Spleen (tissue), 11 donors: ENCODE data around the gene NPAS4. TPM values are rescaled to one million over a fixed set of nuclear protein-coding genes. Genes with fewer than 3 reads are reported as not detected.
A peak's percentile ranks its signal among the peaks of the same experiment; 100 is the strongest.
"Not testable (repeated sequence)": the region's sequence is repeated elsewhere in the genome, so short reads cannot be mapped to it uniquely, and the experiment has no call there.

ENCODE experiments used
- DNase-seq: peaks from one replicate; pipeline ENCODE4 v3.0.0-alpha.2; 2020
- H3K27ac ChIP-seq, 8 donors: fragments of 200-600 bp; sonication (generic) in 7 of 8; 1 replicate in 4 of 8; 2 replicates in 4 of 8; pipeline versions ENCODE4 v1.5.0 to v1.8.0; 2016 to 2021; ENCODE audit warnings: inconsistent platforms in 4 of 8, mild to moderate bottlenecking in 4 of 8, moderate library complexity in 1 of 8
- H3K27me3 ChIP-seq, 7 donors: fragments of 200-600 bp; sonication (generic) in 6 of 7; replicated peaks in 1 of 7; 1 replicate in 4 of 7; 2 replicates in 3 of 7; pipeline versions ENCODE4 v1.5.0 to v1.8.0; 2016 to 2021; ENCODE audit warnings: inconsistent platforms in 3 of 7, mild to moderate bottlenecking in 1 of 7
- H3K36me3 ChIP-seq, 6 donors: fragments of 200-600 bp; sonication (generic) in 5 of 6; 1 replicate in 4 of 6; 2 replicates in 2 of 6; pipeline versions ENCODE4 v1.5.0 to v1.8.0; 2016 to 2021; ENCODE audit warnings: inconsistent platforms in 2 of 6
- H3K4me1 ChIP-seq, 6 donors: fragments of 200-600 bp; sonication (generic) in 5 of 6; 1 replicate in 3 of 6; 2 replicates in 3 of 6; pipeline versions ENCODE4 v1.5.0 to v1.8.0; 2016 to 2021; ENCODE audit warnings: inconsistent platforms in 3 of 6
- H3K4me3 ChIP-seq, 8 donors: fragments of 200-600 bp; sonication (generic) in 7 of 8; 1 replicate in 4 of 8; 2 replicates in 4 of 8; pipeline versions ENCODE4 v1.5.0 to v1.8.0; 2016 to 2021; ENCODE audit warnings: inconsistent platforms in 4 of 8, mild to moderate bottlenecking in 4 of 8, moderate library complexity in 2 of 8
- H3K9me3 ChIP-seq, 8 donors: fragments of 200-600 bp; sonication (generic) in 7 of 8; 1 replicate in 4 of 8; 2 replicates in 4 of 8; pipeline versions ENCODE4 v1.5.0 to v1.8.0; 2016 to 2021; ENCODE audit warnings: inconsistent platforms in 4 of 8
- POLR2A ChIP-seq, 3 donors: fragments of 450-650 bp; IDR thresholded peaks; one replicate each; pipeline ENCODE4 v1.5.1; 2017; ENCODE audit warnings: antibody characterized with exemption in 3 of 3, mild to moderate bottlenecking in 1 of 3
- POLR2AphosphoS5 ChIP-seq, 3 donors: sonication (generic); formaldehyde crosslinking; IDR thresholded peaks; one replicate each; pipeline ENCODE4 v1.5.1; 2017; ENCODE audit warnings: antibody characterized with exemption in 3 of 3
- WGBS, 5 donors: extraction: QIAGEN DNeasy Blood & Tissue Kit in 3 of 5; methylation state at CpG; one replicate each; pipeline versions ENCODE4 v1.1.5 to v1.1.7; 2013 to 2018; 5-methylcytosine and 5-hydroxymethylcytosine counted together
- intact Hi-C: fragments of 100-400 bp; cut with DNase I; formaldehyde crosslinking; loops from one replicate; pipeline ENCODE4 v1.15.0; 2023; ENCODE audit warnings: low total_unique reads
- polyA plus RNA-seq, 3 donors: library from polyadenylated mRNA; stranded (reverse); fragments of 200-250 nt; gene quantifications; one replicate each; pipeline ENCODE4 v1.2.1, GENCODE V29; 2013
- total RNA-seq, 7 donors: library from RNA; depleted of rRNA in 3 of 7; stranded (reverse); fragments of >200 nt in 3 of 7; fragmentation: NEBNext Ultra II Directional in 4 of 7; extraction: Animal tissue kit (Norgen Biotek cat#: 25700) in 4 of 7; gene quantifications; one replicate each; pipeline versions ENCODE4 v1.1.0 to v1.2.1, GENCODE V29; 2016 to 2021
- TF ChIP-seq, protein P1 (sequence below), 11 experiments: fragments of 200-600 bp in 7 of 11; fragments of 450-650 bp in 4 of 11; sonication (generic) in 4 of 11; IDR thresholded peaks in 8 of 11; conservative IDR thresholded peaks in 3 of 11; 1 replicate in 7 of 11; 2 replicates in 4 of 11; pipeline versions ENCODE4 v1.4.0 to v1.8.0; 2016 to 2021; ENCODE audit warnings: antibody characterized with exemption in 11 of 11, inconsistent platforms in 4 of 11, mild to moderate bottlenecking in 1 of 11
- donor health status: healthy with polysubstance abuse.
- donor health status: DM: no; HTN: no; CAD: no; lungs with moderate emphysema.
- donor health status: DM: no; HTN: no; CAD: no.
- donor health status: Bipolar disorder and iron deficiency.
- donor health status: healthy.
- donor health status: DM: no; HTN: no; CAD: no.
- donor health status: DM: yes; HTN: yes; CAD: no.

Gene NPAS4
- total and polyA plus RNA-seq, 10 donors, result 0.11 to 0.72 (median 0.24) TPM; not detected in 6

DNA sequence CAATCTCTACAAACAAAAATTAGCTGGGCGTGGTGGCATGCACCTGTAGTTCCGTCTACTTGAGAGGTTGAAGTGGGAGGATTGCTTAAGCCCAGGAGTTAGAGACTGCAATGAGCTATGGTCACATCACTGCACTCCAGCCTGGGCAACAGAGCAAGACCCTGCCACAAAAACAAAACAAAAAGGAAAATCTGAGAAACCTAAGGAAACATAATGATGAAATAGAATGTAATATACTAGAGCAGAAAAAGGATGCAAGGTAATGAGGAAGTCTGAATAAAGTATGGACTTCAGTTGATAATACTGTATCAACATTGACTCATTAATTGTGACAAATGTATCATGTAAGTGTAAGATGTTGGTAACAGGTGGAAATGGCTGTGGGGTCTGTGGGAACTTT lies 8.1 kb downstream of the NPAS4 start:
- H3K27ac ChIP-seq, result no peak overlapping the region
- no peaks in the 10 kb centered on the region for H3K9me3 ChIP-seq
- peaks cover 0 to 11% (median 0%) of the 10 kb centered on the region in 6 donors for H3K4me1 ChIP-seq
- 85 to 96% (median 90%) methylated on average over 2 of the region's 2 CpGs for WGBS, 5 donors
- TF ChIP-seq POLR2A (IDR thresholded peaks at IDR 0.05), result no peak
- no peak for TF ChIP-seq POLR2AphosphoS5 (IDR thresholded peaks at IDR 0.05)
- TF ChIP-seq, protein P1, sequence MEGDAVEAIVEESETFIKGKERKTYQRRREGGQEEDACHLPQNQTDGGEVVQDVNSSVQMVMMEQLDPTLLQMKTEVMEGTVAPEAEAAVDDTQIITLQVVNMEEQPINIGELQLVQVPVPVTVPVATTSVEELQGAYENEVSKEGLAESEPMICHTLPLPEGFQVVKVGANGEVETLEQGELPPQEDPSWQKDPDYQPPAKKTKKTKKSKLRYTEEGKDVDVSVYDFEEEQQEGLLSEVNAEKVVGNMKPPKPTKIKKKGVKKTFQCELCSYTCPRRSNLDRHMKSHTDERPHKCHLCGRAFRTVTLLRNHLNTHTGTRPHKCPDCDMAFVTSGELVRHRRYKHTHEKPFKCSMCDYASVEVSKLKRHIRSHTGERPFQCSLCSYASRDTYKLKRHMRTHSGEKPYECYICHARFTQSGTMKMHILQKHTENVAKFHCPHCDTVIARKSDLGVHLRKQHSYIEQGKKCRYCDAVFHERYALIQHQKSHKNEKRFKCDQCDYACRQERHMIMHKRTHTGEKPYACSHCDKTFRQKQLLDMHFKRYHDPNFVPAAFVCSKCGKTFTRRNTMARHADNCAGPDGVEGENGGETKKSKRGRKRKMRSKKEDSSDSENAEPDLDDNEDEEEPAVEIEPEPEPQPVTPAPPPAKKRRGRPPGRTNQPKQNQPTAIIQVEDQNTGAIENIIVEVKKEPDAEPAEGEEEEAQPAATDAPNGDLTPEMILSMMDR (IDR thresholded peaks at IDR 0.05 in 8 of 11, conservative IDR thresholded peaks at IDR 0.05 in 3 of 11), result no peak
- no peak for DNase-seq
- no peak overlapping the region for H3K4me3 ChIP-seq
- H3K36me3 ChIP-seq, result peaks cover 0 to 25% (median 7%) of the 10 kb centered on the region in 6 donors
- H3K27me3 ChIP-seq, result peaks cover 0 to 14% (median 0%) of the 10 kb centered on the region in 7 donors
- intact Hi-C loops, result no loop called here

DNA sequence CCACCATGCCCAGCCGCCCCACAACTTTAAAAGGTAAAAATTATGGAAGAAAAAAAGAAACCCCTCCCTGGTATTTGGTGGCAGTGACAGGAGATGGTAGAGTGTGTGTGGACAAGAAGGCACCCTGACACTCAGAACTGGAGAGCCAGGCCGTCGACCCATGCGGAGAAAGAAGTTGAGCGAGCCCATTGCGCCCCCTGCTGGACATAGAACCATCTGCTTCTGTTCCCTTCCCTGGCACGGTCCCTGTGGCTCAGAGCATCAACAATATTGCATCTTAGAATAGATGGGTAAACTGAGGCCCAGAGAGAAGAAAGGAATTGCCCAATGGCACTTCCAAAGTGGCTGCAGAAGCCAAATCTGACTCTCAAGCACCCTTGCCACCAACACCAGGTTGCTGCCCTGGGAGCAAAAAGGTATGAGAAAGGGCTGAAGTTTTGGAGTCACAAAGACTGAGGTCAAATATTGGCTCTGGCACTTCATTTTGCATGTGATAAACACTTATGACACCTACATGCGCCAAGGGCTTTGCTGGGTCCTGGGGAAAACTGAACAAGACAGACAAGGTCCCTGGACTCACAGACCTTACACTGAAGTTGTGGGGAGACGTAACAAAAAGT lies 9.3 kb downstream of the NPAS4 start:
- intact Hi-C loops, result no loop called here
- Histone ChIP-seq H3K36me3 (peaks cover 0 to 37% (median 17%) of the 10 kb centered on the region in 6 donors), H3K27ac (no peak overlapping the region), H3K27me3 (peaks cover 0 to 9% (median 0%) of the 10 kb centered on the region in 7 donors), H3K9me3 (no peaks in the 10 kb centered on the region), H3K4me1 (peaks cover 0 to 11% (median 0%) of the 10 kb centered on the region in 6 donors), H3K4me3 (no peak overlapping the region)
- WGBS, 5 donors, result 33 to 44% (median 36%) methylated on average over 9 of the region's 9 CpGs
- TF ChIP-seq POLR2A (IDR thresholded peaks at IDR 0.05), result no peak
- TF ChIP-seq, protein P1 (IDR thresholded peaks at IDR 0.05 in 8 of 11, conservative IDR thresholded peaks at IDR 0.05 in 3 of 11), result peak; percentile 44 to 87 (median 76)
- peak; percentile 87 for DNase-seq

DNA sequence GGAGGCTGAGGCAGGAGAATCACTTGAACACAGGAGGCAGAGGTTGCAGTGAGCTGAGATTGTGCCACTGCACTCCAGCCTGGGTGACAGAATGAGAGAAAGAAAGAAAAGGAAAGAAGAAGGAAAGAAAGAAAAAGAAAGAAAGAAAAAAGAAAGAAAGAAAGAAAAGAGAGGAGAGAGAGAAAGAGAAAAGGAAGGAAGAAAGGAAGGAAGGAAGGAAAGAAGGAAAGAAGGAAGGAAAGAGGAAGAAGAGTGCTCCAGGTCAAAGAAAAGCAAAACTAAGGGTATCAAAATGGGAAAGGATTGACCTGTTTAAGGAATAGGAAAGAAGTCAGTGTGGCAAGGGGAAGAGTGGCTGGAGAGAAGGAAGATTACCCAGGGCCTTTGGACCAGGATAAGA lies 10.5 kb downstream of the NPAS4 start:
- H3K27me3 ChIP-seq, H3K4me3 ChIP-seq, H3K9me3 ChIP-seq, H3K27ac ChIP-seq, DNase-seq, intact Hi-C loops: not testable (repeated sequence)
- Histone ChIP-seq H3K36me3 (peaks cover 0 to 49% (median 28%) of the 10 kb centered on the region in 6 donors), H3K4me1 (peaks cover 0 to 11% (median 0%) of the 10 kb centered on the region in 6 donors)

DNA sequence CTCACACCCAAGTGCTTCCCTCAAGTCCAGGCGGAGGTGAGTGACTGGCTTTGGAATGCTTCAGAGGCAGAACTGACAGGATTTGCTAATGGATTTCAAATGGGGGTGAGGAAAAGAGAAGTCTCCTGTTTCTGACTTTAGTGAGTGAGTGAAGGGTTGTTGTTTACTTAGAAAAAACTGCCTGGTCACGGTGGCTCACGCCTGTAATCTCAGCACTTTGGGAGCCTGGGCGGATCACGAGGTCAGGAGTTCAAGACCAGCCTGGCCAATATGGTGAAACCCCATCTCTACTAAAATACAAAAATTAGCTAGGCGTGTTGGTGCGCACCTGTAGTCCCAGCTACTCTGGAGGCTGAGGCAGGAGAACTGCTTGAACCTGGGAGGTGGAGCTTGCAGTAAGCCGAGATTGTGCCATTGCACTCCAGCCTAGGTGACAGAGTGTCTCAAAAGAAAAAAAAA lies 11.1 kb downstream of the NPAS4 start:
- intact Hi-C loops, H3K27me3 ChIP-seq, DNase-seq, H3K4me3 ChIP-seq, H3K9me3 ChIP-seq: not testable (repeated sequence)
- 87 to 95% (median 88%) methylated on average over 8 of the region's 8 CpGs for WGBS, 5 donors
- Histone ChIP-seq H3K36me3 (peaks cover 0 to 55% (median 33%) of the 10 kb centered on the region in 6 donors), H3K4me1 (peaks cover 0 to 11% (median 0%) of the 10 kb centered on the region in 6 donors), H3K27ac (peak overlapping the region in 1 of 8 donors; percentile 46)

DNA sequence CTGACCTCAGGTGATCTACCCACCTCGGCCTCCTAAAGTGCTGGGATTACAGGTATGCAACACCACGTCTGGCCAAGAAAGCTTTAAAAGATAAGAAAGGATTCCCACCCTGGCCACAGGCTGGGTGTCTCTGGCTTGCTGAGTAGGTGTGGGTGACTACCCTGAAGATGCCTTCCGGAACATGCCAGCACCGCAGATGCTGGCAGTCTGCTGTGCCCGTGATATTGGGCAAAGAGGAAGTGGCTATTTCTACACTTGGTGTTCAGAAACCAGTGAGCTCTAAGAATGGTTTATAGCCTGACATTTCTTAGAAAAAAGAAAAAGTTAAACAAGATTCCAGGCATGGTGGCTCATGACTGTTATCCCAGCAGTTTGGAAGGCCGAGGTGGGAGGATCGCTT lies 11.8 kb downstream of the NPAS4 start:
- H3K4me1 ChIP-seq, result peaks cover 0 to 17% (median 2%) of the 10 kb centered on the region in 6 donors
- H3K27ac ChIP-seq, result peak overlapping the region in 3 of 8 donors; percentile 21 to 47 (median 46)
- H3K27me3 ChIP-seq, result no peaks in the 10 kb centered on the region
- TF ChIP-seq, protein P1 (IDR thresholded peaks at IDR 0.05 in 8 of 11, conservative IDR thresholded peaks at IDR 0.05 in 3 of 11), result no peak
- TF ChIP-seq POLR2A (IDR thresholded peaks at IDR 0.05), result no peak
- TF ChIP-seq POLR2AphosphoS5 (IDR thresholded peaks at IDR 0.05), result no peak
- no peak overlapping the region for H3K4me3 ChIP-seq
- WGBS, 5 donors, result 58 to 89% (median 71%) methylated on average over 7 of the region's 7 CpGs
- peaks cover 0 to 58% (median 33%) of the 10 kb centered on the region in 6 donors for H3K36me3 ChIP-seq
- intact Hi-C loops, result no loop called here
- H3K9me3 ChIP-seq, result no peaks in the 10 kb centered on the region
- DNase-seq, result no peak
